Glomerular endothelial cell (primary cell): ENCODE data around the gene NUP37. TPM values are rescaled to one million over a fixed set of nuclear protein-coding genes. Genes with fewer than 3 reads are reported as not detected.

Experiments used
- DNase-seq: peaks from one replicate; pipeline ENCODE4 v3.0.0-alpha.2; 2011; ENCODE audit warnings: low read depth, low spot score; ENCODE audit errors: extremely low read depth
- total RNA-seq: library from RNA; depleted of rRNA; stranded (reverse); fragments of >200 nt; gene quantifications from 2 replicates; pipeline ENCODE4 v1.2.3, GENCODE V29; 2015

NUP37 gene
- total RNA-seq, 1 donor from 2014 or later, result 24.6 TPM

- DNase-seq, result no peak
These were observed 85.7 kb downstream of the NUP37 start for GRCh38 chr12:102033991-102034745.

GRCh38 chr12:102031852-102032251 lies 88.1 kb downstream of the NUP37 start:
- DNase-seq, result no peak

- no peak for DNase-seq
These were observed 90.8 kb downstream of the NUP37 start for GRCh38 chr12:102029141-102029540.

- no peak for DNase-seq
These were observed 93.2 kb downstream of the NUP37 start for GRCh38 chr12:102026728-102027127.

- DNase-seq, result no peak
These were observed 95.1 kb downstream of the NUP37 start for GRCh38 chr12:102024765-102025164.

GRCh38 chr12:102023343-102023930 lies 96.5 kb downstream of the NUP37 start:
- no peak for DNase-seq

Other genes starting within 250 kb of the NUP37 start
- 40.7 and 50.1 TPM in 2 replicates for gene DRAM1, start 242.5 kb downstream of the NUP37 start, total RNA-seq
- gene WASHC3, start 58.1 kb downstream of the NUP37 start, total RNA-seq, result 67.8 and 93.9 TPM in 2 replicates
- 3.8 and 7.2 TPM in 2 replicates for gene PARPBP, start 69 bp upstream of the NUP37 start, total RNA-seq
- gene PMCH, start 77.7 kb upstream of the NUP37 start, total RNA-seq, result not detected in 2 replicates